ENCODE measurements around the gene ZNF235. TPM values are rescaled to one million over a fixed set of nuclear protein-coding genes. Genes with fewer than 3 reads are reported as not detected.
A peak's percentile ranks its signal among the peaks of the same experiment; 100 is the strongest.
"Not testable (repeated sequence)": the region's sequence is repeated elsewhere in the genome, so short reads cannot be mapped to it uniquely, and the experiment has no call there.

Gene ZNF235
- 1 to 10 TPM; 3.0 to 4.5 TPM for total RNA-seq

DNA sequence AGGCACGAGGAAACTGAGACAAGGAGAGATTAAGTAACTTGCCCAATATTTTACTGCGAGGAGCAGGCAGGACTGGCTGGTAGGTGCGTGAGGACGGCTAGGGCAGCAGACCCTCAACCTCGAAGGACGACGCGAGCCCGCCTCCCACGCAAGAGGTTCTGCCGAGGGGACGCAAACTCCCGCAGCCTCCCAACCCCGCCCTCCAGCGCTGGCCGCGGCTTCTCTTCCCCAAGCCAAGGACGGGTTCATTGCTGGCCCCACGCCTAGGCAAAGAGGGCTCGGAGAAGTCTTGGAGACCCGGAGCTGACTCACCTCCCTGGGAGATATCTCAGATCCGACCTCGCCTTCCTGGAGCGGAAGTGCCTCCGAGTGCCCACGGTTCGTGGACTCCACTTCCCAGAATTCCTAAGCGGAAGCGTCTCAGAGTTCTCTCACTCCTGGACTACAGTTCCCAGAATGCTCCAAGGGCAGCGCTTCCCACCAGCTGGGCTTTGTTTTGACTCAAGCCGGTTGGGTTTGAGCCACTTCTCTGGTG is at the start of gene ZNF235:
ZNF235 (minus strand) TSS at position 367 of the 535 bp plus-strand sequence. CDS start 1,621 bp downstream, outside the sequence.
- Histone ChIP-seq H3K4me3 (peak within 1 kb of the TSS; percentile 56 to 77), H3K27ac (peak within 1 kb of the TSS; percentile 66 to 83), H3K4me1 (peaks cover 0 to 11% of the 10 kb centered on the region in 2 donors), H3K27me3 (no peaks in the 10 kb centered on the region), H3K9me3 (no peaks in the 10 kb centered on the region), H3K36me3 (peaks cover 10% of the 10 kb centered on the region)
- DNase-seq (ENCODE audit: low spot score), result peak; percentile 96
- TF ChIP-seq, protein P1, sequence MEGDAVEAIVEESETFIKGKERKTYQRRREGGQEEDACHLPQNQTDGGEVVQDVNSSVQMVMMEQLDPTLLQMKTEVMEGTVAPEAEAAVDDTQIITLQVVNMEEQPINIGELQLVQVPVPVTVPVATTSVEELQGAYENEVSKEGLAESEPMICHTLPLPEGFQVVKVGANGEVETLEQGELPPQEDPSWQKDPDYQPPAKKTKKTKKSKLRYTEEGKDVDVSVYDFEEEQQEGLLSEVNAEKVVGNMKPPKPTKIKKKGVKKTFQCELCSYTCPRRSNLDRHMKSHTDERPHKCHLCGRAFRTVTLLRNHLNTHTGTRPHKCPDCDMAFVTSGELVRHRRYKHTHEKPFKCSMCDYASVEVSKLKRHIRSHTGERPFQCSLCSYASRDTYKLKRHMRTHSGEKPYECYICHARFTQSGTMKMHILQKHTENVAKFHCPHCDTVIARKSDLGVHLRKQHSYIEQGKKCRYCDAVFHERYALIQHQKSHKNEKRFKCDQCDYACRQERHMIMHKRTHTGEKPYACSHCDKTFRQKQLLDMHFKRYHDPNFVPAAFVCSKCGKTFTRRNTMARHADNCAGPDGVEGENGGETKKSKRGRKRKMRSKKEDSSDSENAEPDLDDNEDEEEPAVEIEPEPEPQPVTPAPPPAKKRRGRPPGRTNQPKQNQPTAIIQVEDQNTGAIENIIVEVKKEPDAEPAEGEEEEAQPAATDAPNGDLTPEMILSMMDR (IDR thresholded peaks at IDR 0.05), result no peak

DNA sequence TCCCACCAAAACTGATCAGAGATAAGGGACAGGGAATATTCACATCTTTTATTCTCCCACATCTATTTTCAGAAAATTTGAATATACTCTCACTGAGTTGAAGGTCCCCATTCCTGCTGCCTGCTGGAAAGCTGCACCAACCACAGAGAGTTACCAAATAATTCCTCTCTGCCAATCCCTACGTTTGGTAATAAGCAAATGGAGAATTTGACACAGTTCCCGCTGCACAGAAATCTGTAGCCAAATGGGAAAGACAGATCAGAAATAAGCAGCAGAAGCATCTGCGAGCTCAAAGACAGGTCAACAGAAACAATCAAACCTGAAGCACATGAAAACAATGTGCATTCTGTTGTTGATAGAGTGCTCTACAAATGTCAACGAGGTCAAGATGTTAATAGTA is 41.7 kb upstream of the ZNF235 start:
- DNase-seq (ENCODE audit: low spot score), result no peak
- Histone ChIP-seq H3K27ac (no peak overlapping the region), H3K9me3 (peaks cover 0 to 21% of the 10 kb centered on the region in 2 donors), H3K4me1 (no peaks in the 10 kb centered on the region), H3K36me3 (no peaks in the 10 kb centered on the region), H3K27me3 (no peaks in the 10 kb centered on the region), H3K4me3 (no peak overlapping the region)
- TF ChIP-seq, protein P1 (IDR thresholded peaks at IDR 0.05), result no peak

DNA sequence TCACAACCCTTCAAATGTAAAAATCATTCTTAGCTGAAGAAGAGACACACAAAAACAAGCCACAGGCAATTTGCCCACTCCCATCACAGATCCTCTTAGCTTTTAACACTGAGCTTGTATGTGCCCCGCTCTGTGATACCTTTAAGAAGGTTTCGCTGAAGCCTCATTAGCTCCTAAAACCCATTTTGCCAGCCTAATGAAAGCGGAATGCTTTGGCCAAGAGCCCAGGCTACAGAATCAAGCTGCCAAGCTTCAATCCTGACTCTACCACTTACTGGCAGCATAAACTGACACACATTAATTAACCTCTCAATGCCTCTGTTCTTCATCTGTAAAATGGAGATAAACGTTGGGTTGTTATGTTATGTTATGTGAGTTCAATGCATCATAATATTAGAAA is 41.1 kb upstream of the ZNF235 start:
- no peak overlapping the region for H3K4me3 ChIP-seq
- TF ChIP-seq, protein P1 (IDR thresholded peaks at IDR 0.05), result no peak
- peaks cover 0 to 23% of the 10 kb centered on the region in 2 donors for H3K9me3 ChIP-seq
- no peaks in the 10 kb centered on the region for H3K4me1 ChIP-seq
- no peak overlapping the region for H3K27ac ChIP-seq
- H3K36me3 ChIP-seq, result no peaks in the 10 kb centered on the region
- H3K27me3 ChIP-seq, result no peaks in the 10 kb centered on the region
- DNase-seq (ENCODE audit: low spot score), result no peak

DNA sequence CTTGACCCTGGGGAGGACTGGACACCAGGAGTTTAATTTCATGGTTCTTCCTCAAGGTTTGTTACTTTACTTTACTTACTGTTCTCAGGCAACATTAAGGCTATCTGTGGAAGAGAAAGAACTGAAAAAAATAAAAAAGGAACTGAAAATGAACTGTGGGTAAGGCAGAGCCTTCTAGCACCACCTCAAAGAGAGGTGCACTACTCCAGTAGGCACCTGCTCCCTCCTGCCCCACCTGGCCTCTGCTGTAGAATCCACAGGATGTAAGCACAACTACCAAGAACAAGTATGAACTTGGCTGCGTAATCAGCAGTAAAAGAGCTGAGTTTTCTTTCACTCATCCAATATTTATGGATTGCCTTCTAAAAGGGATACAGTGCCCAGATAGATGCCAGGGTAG is 39.4 kb upstream of the ZNF235 start:
- H3K27me3 ChIP-seq, result no peaks in the 10 kb centered on the region
- DNase-seq (ENCODE audit: low spot score), result no peak
- peaks cover 0 to 29% of the 10 kb centered on the region in 2 donors for H3K9me3 ChIP-seq
- H3K4me1 ChIP-seq, result no peaks in the 10 kb centered on the region
- H3K36me3 ChIP-seq, result peaks cover 15% of the 10 kb centered on the region
- no peak overlapping the region for H3K27ac ChIP-seq
- no peak overlapping the region for H3K4me3 ChIP-seq
- TF ChIP-seq, protein P1 (IDR thresholded peaks at IDR 0.05), result no peak

DNA sequence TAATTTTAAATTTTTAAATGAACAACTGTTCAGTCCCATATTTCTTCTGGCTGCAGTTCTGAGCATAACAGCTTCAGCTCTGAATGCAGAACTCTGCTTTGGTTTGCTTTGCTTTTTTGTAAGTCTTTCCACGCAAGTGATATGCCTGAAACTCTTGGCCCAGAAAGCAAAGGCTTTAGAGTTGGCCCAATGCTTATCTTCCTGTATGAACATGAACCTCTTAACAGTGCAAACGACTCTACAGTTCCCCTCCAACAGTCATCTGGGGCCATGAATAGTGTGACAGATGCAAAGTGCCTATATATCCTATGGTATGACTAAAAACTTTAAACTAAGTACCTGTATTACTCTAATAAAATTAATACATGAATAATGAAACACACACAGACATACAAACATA is 37.0 kb upstream of the ZNF235 start:
- no peak overlapping the region for H3K4me3 ChIP-seq
- H3K27ac ChIP-seq, result no peak overlapping the region
- no peak for DNase-seq (ENCODE audit: low spot score)
- H3K36me3 ChIP-seq, result peaks cover 19% of the 10 kb centered on the region
- peaks cover 0 to 16% of the 10 kb centered on the region in 2 donors for H3K9me3 ChIP-seq
- no peaks in the 10 kb centered on the region for H3K27me3 ChIP-seq
- TF ChIP-seq, protein P1 (IDR thresholded peaks at IDR 0.05), result no peak
- no peaks in the 10 kb centered on the region for H3K4me1 ChIP-seq

DNA sequence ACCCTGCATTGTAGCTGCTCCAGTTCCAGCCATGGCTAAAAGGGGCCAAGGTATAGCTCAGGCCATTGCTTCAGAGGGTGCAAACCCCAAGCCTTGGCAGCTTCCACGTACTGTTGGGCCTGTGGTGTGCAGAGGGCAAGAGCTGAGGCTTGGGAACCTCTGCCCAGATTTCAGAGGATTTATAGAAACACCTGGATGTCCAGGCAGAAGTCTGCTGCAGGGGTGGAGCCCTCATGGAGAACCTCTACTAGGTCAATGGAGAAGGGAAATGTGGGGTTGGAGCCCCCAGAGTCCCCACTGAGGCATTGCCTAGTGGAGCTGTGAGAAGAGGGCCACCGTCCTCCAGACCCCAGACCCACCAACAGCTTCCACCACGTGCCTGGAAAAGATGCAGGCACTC is 29.8 kb upstream of the ZNF235 start:
- peaks cover 0 to 25% of the 10 kb centered on the region in 2 donors for H3K9me3 ChIP-seq
- H3K27ac ChIP-seq; H3K4me1 ChIP-seq; H3K4me3 ChIP-seq; H3K27me3 ChIP-seq; DNase-seq (ENCODE audit: low spot score): not testable (repeated sequence)
- H3K36me3 ChIP-seq, result peaks cover 74% of the 10 kb centered on the region
